CD4-positive, alpha-beta T cell treated with Interferon alpha-2 for 1 hour (primary cell): Measurements from ENCODE around the gene LTBP1.
"Not testable (repeated sequence)": the region's sequence is repeated elsewhere in the genome, so short reads cannot be mapped to it uniquely, and the experiment has no call there.

ENCODE experiments used
- DNase-seq, 2 donors: peaks; one replicate each; pipeline ENCODE4 v3.0.0-alpha.2; 2020 to 2022

The LTBP1 gene

DNA sequence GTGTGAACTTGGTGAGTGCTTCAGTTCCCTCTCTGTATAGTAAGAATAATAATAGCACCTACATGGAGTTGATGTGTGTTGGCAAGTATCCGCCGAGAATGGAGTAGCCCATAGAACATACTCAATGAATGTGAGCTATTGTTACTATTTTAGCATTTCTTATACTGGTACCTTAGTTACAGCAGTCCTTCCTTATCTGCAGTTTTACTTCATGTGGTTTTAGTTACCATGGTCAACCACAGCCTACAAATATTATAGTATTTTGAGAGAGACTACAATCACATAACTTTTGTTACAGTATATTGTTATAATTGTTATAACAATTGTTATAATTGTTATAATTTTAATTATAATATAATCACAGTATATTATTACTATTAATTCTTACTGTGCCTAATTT is 377.2 kb downstream of the LTBP1 start:
- DNase-seq = no peak

- DNase-seq = no peak
Observed at GRCh38 chr2:33326100-33326499, 379.3 kb downstream of the LTBP1 start.

- DNase-seq = no peak
Observed at GRCh38 chr2:33333433-33333832, 386.7 kb downstream of the LTBP1 start.

DNA sequence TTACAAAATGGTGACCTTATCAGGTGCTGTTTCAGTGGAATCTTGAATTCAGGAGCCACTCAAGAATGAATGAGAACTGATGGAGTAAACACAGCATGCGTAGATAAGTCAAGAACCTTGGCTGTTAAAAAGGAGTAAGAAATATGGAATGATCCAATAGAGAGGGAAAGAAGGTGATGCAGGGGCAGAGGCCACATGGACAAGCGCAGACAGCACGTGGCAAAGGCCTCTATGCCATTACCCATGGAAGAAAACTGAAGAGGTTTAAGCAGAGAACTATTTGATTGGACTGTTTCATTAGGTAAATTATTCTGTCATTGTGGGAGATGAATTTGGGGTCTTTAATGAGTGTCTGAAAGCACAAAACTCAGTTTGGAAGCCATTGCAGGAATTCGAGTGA is 387.3 kb downstream of the LTBP1 start:
- no peak for DNase-seq

DNA sequence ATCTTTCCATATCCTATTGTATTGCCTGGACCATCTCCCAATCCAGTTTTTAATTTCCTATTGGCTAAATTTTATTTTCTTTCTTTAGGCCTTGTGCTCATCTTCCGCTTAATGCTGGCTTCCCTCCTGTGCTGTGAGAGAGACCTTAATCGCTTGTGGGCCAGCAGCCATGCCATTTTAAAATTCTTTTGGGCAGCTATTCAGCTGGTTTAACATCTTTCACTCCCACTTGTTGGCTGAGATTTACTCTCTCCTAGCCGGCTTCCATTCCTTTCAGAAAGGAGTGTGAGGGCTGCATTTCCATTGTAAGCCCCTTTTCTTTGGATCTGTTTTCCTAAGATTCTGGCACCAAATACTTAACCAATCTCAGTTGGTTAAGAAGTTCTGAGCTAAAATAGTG is 388.8 kb downstream of the LTBP1 start:
- no peak for DNase-seq

- no peak for DNase-seq
Observed at GRCh38 chr2:33336036-33336625, 389.4 kb downstream of the LTBP1 start.

DNA sequence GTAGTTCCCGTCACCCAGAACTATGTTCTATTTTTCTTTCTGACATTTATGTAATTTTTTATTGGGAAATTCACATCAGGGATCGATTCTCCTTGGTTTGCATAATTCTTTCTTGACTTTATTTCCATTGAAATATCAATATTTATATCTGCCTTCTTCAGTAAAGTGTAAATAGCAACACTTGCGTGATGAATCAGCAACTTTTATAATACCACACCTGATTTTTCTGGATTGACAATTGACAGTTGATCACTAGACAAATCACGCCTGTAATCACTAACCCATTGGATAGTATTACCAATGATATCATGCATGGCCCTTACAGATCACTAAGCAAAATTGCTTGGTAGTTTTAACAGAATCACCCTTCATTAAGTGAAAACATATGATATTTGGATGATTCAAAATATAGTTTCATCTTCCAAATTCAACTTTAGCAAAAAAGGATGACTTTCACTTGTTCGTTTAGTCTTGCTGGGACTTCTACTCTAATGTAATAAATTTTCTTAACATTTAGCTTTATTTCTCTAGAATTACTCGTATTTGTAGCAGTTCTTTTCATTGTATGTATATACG is 390.7 kb downstream of the LTBP1 start:
- no peak for DNase-seq

- no peak for DNase-seq
Observed at GRCh38 chr2:33337981-33338380, 391.2 kb downstream of the LTBP1 start.

GRCh38 chr2:33339269-33339668 is 392.5 kb downstream of the LTBP1 start:
- no peak for DNase-seq

- DNase-seq = no peak
Observed at GRCh38 chr2:33340280-33340679, 393.5 kb downstream of the LTBP1 start.

DNA sequence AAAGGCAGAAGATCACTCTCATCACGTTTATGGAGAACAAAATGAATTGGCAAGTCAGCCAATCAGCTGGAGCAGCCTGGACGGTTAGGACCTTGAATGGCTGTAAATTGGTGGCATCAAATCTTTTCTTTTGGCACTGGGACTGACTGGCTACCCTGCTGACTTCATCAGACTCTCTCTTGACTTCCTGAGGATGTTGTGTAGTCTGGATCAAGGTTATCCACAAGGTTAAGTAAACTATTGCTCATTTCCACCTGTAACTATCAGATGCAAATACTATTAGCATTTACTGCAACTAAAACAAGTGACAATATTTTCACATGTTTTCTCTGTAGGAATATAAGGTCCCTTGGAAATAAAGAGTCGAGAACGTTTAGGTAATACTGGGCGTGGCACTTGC is 395.4 kb downstream of the LTBP1 start:
- no peak for DNase-seq

GRCh38 chr2:33342705-33343104 is 396.0 kb downstream of the LTBP1 start:
- DNase-seq = no peak

- no peak for DNase-seq
Observed at GRCh38 chr2:33343387-33343895, 396.7 kb downstream of the LTBP1 start.

- no peak for DNase-seq
Observed at GRCh38 chr2:33344230-33344629, 397.5 kb downstream of the LTBP1 start.

- DNase-seq = no peak
Observed at GRCh38 chr2:33347856-33348255, 401.1 kb downstream of the LTBP1 start.

DNA sequence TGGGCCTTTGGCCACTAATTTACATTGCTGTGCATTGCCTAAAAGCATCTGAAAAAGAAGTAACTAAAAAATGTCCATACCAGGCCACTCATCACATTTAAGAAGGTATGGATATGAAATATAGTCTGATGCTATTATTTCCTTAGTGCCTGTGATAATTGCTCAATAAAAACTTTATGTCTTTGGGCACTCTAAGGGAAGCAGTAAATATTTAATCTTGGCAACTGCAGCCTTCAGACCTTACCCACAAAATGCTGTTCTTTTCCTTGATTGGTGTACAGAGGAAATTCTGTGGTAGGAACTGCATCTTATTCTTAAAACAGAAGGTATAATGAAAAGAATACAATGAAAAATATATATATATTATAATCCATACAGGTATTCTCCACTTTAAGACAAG is 403.9 kb downstream of the LTBP1 start:
- DNase-seq = no peak

DNA sequence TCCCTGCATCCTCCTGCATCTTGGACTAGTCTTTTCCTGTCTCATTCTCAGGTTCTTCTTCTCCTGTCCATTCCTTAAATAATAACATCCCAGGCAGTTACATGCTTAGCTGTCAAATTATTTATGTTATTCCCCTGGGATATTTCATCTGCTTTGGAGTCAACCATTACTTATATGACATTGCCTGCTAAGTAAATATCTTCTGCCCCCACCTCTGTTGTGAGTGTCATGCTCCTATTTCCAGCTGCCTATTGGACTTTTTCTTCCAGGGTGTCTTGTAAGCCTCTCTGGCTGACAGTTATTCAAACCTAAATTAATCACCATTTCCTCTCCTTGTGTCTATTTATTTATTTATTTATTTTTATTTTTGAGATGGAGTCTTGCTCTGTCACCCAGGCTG is 405.0 kb downstream of the LTBP1 start:
- DNase-seq = no peak

DNA sequence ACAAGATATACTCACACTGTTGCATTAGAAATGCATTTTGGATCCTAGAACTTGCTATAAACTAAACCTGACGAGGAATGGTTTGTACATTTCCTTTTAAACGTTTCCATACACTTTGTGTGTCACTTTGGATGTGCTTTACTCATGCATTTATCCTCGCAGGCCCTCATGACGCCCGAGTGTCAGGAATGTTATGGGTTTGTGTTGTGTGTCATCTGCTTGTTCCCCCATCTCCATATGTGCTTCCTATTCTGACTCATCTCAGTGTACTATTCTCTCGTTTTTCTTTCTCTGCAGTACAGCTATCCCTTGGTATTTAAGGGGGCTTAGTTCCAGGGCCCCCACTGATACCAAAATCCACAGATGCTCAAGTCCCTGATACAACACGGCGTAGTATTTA is 408.2 kb downstream of the LTBP1 start:
- no peak for DNase-seq

- no peak for DNase-seq
Observed at GRCh38 chr2:33358878-33359277, 412.1 kb downstream of the LTBP1 start.

GRCh38 chr2:33363325-33364298 is 416.9 kb downstream of the LTBP1 start:
- no peak for DNase-seq

- DNase-seq = no peak
Observed at GRCh38 chr2:33365264-33365970, 418.7 kb downstream of the LTBP1 start.

GRCh38 chr2:33366473-33366872 is 419.7 kb downstream of the LTBP1 start:
- no peak for DNase-seq

- not testable (repeated sequence) for DNase-seq
Observed at GRCh38 chr2:33368524-33368923, 421.8 kb downstream of the LTBP1 start.
